DND-41 (cell line): ENCODE measurements around the gene LHX6.

Source experiments
- ATAC-seq: fragments of 200-7000 bp; cut with Tn5 transposase; 3 replicates; pipeline ENCODE4 v1.9.1; 2021; ENCODE audit warnings: low read depth; ENCODE audit not compliant: insufficient read depth
- DNase-seq: peaks from one replicate; pipeline ENCODE4 v3.0.0-alpha.2; 2020
- H2AFZ ChIP-seq: 2 replicates; pipeline ENCODE4 v1.6.0; 2012; ENCODE audit warnings: low read depth, low read length
- H3K27ac ChIP-seq: 2 replicates; pipeline ENCODE4 v1.5.1; 2012; ENCODE audit warnings: low read length, inconsistent platforms
- H3K27me3 ChIP-seq: fragments of 200-600 bp; sonication (generic); 2 replicates; pipeline ENCODE4 v1.6.0; 2012; ENCODE audit warnings: low read length, mild to moderate bottlenecking, inconsistent platforms; ENCODE audit not compliant: insufficient read depth, poor library complexity
- H3K36me3 ChIP-seq: 2 replicates; pipeline ENCODE4 v1.5.1; 2012; ENCODE audit warnings: low read length, inconsistent platforms; ENCODE audit not compliant: insufficient read depth
- H3K4me1 ChIP-seq: 2 replicates; pipeline ENCODE4 v1.5.1; 2012; ENCODE audit warnings: mild to moderate bottlenecking, low read length; ENCODE audit not compliant: insufficient read depth
- H3K4me2 ChIP-seq: 2 replicates; pipeline ENCODE4 v1.6.0; 2012; ENCODE audit warnings: mild to moderate bottlenecking, moderate library complexity, low read length, inconsistent platforms; ENCODE audit not compliant: insufficient read depth
- H3K4me3 ChIP-seq, 2 experiments: fragments of 200-600 bp in 1 of 2; shearing (Covaris generic) in 1 of 2; 2 replicates each; pipeline ENCODE4 v1.5.1; 2012 to 2016; ENCODE audit warnings: inconsistent platforms in 2 of 2, low read length in 2 of 2, mild to moderate bottlenecking in 2 of 2, low read depth in 1 of 2, moderate library complexity in 1 of 2
- H3K79me2 ChIP-seq: 2 replicates; pipeline ENCODE4 v1.6.0; 2012; ENCODE audit warnings: low read length, inconsistent platforms; ENCODE audit not compliant: insufficient read depth
- H3K9ac ChIP-seq: 2 replicates; pipeline ENCODE4 v1.6.0; 2012; ENCODE audit warnings: low read depth, mild to moderate bottlenecking, inconsistent platforms, low read length, moderate library complexity
- H3K9me3 ChIP-seq: 2 replicates; pipeline ENCODE4 v1.5.1; 2012; ENCODE audit warnings: low read length, moderate library complexity, mild to moderate bottlenecking, inconsistent platforms; ENCODE audit not compliant: insufficient read depth, severe bottlenecking
- H4K20me1 ChIP-seq: 2 replicates; pipeline ENCODE4 v1.6.0; 2012; ENCODE audit warnings: low read length; ENCODE audit not compliant: insufficient read depth
- EZH2 ChIP-seq: IDR thresholded peaks from 3 replicates; pipeline ENCODE4 v1.6.1; 2012; ENCODE audit warnings: borderline replicate concordance, low read depth, mild to moderate bottlenecking, moderate library complexity, low read length, inconsistent platforms; ENCODE audit not compliant: severe bottlenecking
- TF ChIP-seq, protein P1 (sequence below): IDR thresholded peaks from 2 replicates; pipeline ENCODE4 v1.5.1; 2012; ENCODE audit warnings: borderline replicate concordance, low read length, moderate library complexity, mild to moderate bottlenecking; ENCODE audit not compliant: poor library complexity, severe bottlenecking; ENCODE audit errors: extremely low read depth

LHX6 gene

DNA sequence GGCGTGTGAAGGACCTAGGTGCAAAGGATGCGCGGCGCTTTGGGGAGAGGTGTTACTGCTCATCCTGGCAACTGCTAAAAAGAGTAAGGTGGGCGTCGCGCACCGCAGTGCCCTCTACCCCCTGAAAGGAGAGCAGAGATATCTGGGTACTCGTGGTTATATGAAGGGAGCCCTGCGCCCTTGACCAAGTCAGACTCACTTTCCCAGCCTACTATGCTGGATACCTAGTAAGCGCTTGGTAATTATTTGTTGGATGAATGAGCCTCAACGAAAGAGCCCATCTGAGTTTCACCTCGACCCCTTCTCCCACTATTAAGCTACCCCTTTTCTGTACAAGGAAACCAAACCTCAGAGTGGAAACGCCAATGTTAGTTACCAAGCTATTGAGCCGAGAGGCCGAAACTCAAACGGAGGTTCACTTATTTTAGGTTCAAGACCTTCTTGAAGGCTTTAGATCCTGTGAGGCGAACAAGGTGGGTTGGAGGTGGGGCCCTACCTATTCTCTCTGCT lies 8.0 kb downstream of the LHX6 start:
- Histone ChIP-seq H4K20me1 (no peaks in the 10 kb centered on the region), H3K9me3 (no peaks in the 10 kb centered on the region), H3K27ac (no peak overlapping the region), H3K4me1 (no peaks in the 10 kb centered on the region), H3K27me3 (peaks cover 3% of the 10 kb centered on the region), H3K79me2 (no peaks in the 10 kb centered on the region), H3K4me2 (no peak overlapping the region), H3K36me3 (no peaks in the 10 kb centered on the region), H3K4me3 (no peak overlapping the region), H3K9ac (no peak overlapping the region), H2AFZ (no peak overlapping the region)
- TF ChIP-seq, protein P1, sequence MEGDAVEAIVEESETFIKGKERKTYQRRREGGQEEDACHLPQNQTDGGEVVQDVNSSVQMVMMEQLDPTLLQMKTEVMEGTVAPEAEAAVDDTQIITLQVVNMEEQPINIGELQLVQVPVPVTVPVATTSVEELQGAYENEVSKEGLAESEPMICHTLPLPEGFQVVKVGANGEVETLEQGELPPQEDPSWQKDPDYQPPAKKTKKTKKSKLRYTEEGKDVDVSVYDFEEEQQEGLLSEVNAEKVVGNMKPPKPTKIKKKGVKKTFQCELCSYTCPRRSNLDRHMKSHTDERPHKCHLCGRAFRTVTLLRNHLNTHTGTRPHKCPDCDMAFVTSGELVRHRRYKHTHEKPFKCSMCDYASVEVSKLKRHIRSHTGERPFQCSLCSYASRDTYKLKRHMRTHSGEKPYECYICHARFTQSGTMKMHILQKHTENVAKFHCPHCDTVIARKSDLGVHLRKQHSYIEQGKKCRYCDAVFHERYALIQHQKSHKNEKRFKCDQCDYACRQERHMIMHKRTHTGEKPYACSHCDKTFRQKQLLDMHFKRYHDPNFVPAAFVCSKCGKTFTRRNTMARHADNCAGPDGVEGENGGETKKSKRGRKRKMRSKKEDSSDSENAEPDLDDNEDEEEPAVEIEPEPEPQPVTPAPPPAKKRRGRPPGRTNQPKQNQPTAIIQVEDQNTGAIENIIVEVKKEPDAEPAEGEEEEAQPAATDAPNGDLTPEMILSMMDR: no peak
- no peak for TF ChIP-seq EZH2
- ATAC-seq (no peak), DNase-seq (no peak)

- Histone ChIP-seq H3K27ac (no peak overlapping the region), H3K9me3 (no peaks in the 10 kb centered on the region), H3K79me2 (no peaks in the 10 kb centered on the region), H2AFZ (no peak overlapping the region), H3K4me1 (no peaks in the 10 kb centered on the region), H3K36me3 (no peaks in the 10 kb centered on the region), H4K20me1 (no peaks in the 10 kb centered on the region), H3K9ac (no peak overlapping the region), H3K4me2 (no peak overlapping the region), H3K27me3 (peaks cover 3% of the 10 kb centered on the region), H3K4me3 (no peak overlapping the region)
- no peak for ATAC-seq
- no peak for DNase-seq
- TF ChIP-seq EZH2: no peak
- TF ChIP-seq, protein P1: no peak
Measured at GRCh38 chr9:122219856-122220672, 8.7 kb downstream of the LHX6 start.

DNA sequence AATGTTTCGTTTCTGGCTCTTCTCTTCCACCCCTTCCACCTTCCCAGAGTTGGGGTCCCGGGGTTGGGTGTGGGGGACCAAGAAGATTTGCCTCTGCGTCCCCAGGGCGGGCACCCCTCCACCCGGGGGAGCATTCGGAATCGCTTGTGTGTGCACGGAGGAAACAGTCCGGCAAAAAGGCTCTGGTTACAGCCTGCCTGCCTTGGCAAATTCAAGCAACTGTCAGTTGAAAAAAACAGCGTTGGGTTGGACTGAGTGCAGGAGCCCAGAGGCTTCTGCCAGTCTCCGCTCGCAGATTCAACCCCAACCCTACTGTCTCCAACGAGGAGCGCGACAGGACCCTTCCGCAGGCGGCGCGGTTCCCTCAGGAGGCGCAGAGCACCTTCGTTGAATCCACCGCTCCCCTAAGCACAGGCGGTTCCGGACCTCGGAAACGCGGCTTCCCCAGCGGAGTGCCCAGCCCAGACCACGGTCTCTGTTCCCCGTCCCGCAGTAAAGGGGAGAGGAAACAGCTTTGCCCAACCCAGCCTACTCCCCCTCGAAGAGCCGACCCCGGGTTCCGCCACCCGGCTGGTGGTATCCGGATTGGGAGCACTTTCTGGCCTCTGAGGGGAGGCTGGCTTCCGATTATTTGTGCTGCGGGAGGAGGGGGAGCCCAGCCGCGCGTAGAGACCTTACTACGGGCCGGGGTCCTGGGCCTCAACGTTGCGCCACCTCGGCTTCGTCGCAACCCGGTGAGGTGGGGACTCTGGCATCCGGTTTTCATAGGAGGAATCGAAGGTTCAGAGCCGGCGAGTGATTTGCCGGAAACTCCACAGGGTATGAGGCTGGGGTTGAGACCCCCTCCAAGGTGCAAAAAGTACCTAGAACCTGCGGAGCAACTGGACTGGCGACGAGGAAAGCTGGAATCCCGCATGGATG lies 9.6 kb downstream of the LHX6 start:
- DNase-seq (no peak), ATAC-seq (no peak)
- Histone ChIP-seq H4K20me1 (no peaks in the 10 kb centered on the region), H2AFZ (no peak overlapping the region), H3K9me3 (no peaks in the 10 kb centered on the region), H3K4me2 (no peak overlapping the region), H3K27me3 (peaks cover 3% of the 10 kb centered on the region), H3K4me3 (no peak overlapping the region), H3K4me1 (no peaks in the 10 kb centered on the region), H3K9ac (no peak overlapping the region), H3K36me3 (no peaks in the 10 kb centered on the region), H3K27ac (no peak overlapping the region), H3K79me2 (no peaks in the 10 kb centered on the region)
- TF ChIP-seq EZH2: no peak
- TF ChIP-seq, protein P1: no peak
